ENCODE results near the gene NACC1. TPM values are rescaled to one million over a fixed set of nuclear protein-coding genes. Genes with fewer than 3 reads are reported as not detected.

The NACC1 gene
- total and polyA plus RNA-seq, 2 of the 13 experiments (the other 11 are each of a cell fraction or from before 2014, with no cell fraction given), result 31.8 to 42.3 TPM

- TF ChIP-seq ZNF274 (CRISPR knock-in tag; IDR thresholded peaks at IDR 0.05) (0 out of 2 replicates have a peak, but pooled peaks have one; percentile 55), ZNF784 (CRISPR knock-in tag; IDR thresholded peaks at IDR 0.05; ENCODE audit: borderline replicate concordance) (0 out of 2 replicates have a peak, but pooled peaks have one; percentile 58), ZNF670 (CRISPR knock-in tag; IDR thresholded peaks at IDR 0.05; ENCODE audit: borderline replicate concordance) (peak; percentile 95; the same call in 1 of the 2 replicates), KLF15 (CRISPR knock-in tag; IDR thresholded peaks at IDR 0.05; ENCODE audit: borderline replicate concordance) (no peak), PREB (CRISPR knock-in tag; IDR thresholded peaks at IDR 0.05) (no peak), ZBTB21 (CRISPR knock-in tag; IDR thresholded peaks at IDR 0.05) (no peak), SRSF4 (IDR thresholded peaks at IDR 0.05; ENCODE audit: low read depth, low read length, poor library complexity, severe bottlenecking) (no peak), ZBTB14 (CRISPR knock-in tag; IDR thresholded peaks at IDR 0.05) (no peak), POLR2G (IDR thresholded peaks at IDR 0.05; ENCODE audit: low read depth, low read length) (peak; percentile 63), ZKSCAN8 (CRISPR knock-in tag; IDR thresholded peaks at IDR 0.05; ENCODE audit: borderline replicate concordance) (no peak), CSRNP1 (CRISPR knock-in tag; IDR thresholded peaks at IDR 0.05) (no peak), MATR3 (CRISPR knock-in tag; IDR thresholded peaks at IDR 0.05) (no peak), ISL2 (CRISPR knock-in tag; IDR thresholded peaks at IDR 0.05) (0 out of 2 replicates have a peak, but pooled peaks have one; percentile 34), ZSCAN9 (CRISPR knock-in tag; IDR thresholded peaks at IDR 0.05; ENCODE audit: borderline replicate concordance) (0 out of 2 replicates have a peak, but pooled peaks have one; percentile 20), HNRNPK (IDR thresholded peaks at IDR 0.05; ENCODE audit: low read depth, low read length, poor library complexity, severe bottlenecking) (no peak), FOXO4 (CRISPR knock-in tag; conservative IDR thresholded peaks at IDR 0.05) (no peak), ETV5 (CRISPR knock-in tag; IDR thresholded peaks at IDR 0.05; ENCODE audit: borderline replicate concordance) (peak; percentile 53; the same call in 1 of the 2 replicates), ZNF577 (CRISPR knock-in tag; IDR thresholded peaks at IDR 0.05; ENCODE audit: borderline replicate concordance, low read depth) (no peak), BCL6 (CRISPR knock-in tag; IDR thresholded peaks at IDR 0.05) (peak; percentile 48), TFDP2 (CRISPR knock-in tag; IDR thresholded peaks at IDR 0.05) (no peak)
These were observed 1.5 kb upstream of the NACC1 start, which contains the start of gene TRMT1 (continued) for GRCh38 chr19:13116282-13117175.

Data from HepG2 (cell line).